ENCODE data around the gene SLAMF6.

- TF ChIP-seq CTCF (IDR thresholded peaks at IDR 0.05) (no peak), POLR2A (IDR thresholded peaks at IDR 0.05) (no peak), EP300 (IDR thresholded peaks at IDR 0.05; ENCODE audit: low read depth) (no peak)
Measured at GRCh38 chr1:160504651-160505050, 18.4 kb downstream of the SLAMF6 start.
